HG02852 (cell line): Measurements from ENCODE around the gene DISP3.

Experiments used
- ATAC-seq: cut with Tn5 transposase; IDR thresholded peaks from one replicate; pipeline ENCODE4 v1.9.1; 2021; ENCODE audit warnings: mild to moderate bottlenecking, moderate library complexity; ENCODE audit not compliant: unreplicated experiment

The DISP3 gene

DNA sequence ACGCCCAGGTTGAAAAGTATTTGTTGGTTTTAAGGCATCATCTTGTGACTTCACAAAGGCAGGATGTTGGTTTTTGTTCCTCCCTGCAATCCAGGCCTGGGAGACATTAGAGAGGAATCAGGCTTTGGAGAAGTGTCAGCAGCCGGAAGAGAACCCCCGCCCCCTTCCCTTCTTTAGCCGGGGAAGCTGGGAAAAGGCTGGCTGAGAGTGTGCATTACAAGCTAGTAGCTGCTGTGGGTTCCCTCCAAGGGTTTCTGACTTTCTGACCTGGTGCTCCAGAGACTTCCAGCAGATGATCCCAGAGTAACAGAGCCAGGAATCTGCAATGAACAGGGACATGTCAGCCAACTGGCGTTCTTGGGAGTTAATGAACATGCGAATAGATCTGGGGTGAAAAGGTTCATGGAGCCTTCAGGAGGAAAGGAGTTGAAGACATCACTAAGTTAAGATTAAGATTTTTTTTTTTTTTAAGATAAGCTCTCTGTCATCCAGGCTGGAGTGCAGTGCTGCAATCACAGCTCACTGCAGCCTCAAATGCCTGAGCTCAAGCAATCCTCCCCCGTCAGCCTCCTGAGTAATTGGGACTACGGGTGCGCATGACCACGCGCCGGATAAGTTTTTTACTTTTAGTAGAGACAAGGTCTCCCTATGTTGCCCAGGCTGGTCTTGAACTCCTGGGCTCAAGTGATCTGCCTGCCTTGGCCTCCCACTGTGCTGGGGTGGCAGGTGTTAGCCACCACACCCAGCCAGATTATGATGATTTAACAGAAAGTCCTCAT lies 7.5 kb downstream of the DISP3 start:
- no peak for ATAC-seq

DNA sequence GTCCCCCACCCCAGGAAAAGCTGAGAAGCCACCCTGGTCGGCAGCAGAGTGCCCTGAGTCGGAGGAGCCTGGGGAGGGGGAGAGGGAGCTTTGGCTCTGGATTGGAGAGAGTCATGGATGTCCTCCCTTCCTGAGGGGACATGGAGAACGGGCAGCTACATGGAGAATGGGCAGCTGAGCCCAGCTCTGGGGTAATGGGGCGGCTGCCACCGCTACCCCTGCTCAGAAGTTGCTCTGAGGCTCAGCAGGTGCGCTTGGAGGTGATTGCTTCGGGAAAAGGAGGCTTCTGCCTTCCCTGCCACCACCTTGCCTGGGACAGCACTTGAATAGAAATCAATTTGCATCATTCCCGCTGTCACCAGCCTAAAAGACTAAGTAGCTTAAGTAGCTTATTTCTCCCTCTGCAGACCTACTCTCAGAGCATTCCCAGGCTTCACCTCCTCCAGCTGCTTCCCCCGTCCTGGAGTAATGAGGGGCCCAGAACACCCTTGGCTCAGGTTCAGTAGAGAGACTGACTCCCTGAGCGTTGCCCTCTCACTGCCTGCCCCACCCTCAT lies 8.3 kb downstream of the DISP3 start:
- ATAC-seq: no peak

DNA sequence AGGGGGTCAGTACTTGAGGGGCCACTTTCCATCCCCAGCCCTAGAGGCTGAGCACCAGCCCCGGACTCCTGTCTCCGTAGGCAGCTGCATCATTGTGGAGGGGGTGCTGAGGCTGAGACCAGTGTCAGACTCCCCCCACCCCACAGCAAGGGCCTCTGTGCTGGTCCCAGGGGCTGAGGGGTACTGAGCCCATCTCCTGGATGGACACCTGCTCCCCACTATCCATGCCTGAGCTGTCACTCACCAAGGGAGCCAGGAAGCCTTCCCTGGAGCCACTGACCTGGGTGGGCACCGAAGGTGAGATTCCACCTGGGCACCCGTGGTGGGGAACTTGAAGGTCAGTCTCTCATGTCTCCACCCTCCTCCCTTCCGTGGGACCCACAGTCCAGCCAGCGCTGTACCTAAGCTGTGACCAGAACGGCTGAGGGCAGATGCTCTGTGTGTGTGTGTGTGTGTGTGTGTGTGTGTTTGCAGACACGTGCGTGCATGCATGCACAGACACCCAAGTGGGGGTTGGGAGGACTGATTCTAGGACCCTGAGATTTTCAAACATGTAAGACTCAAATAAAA lies 9.3 kb downstream of the DISP3 start:
- ATAC-seq: no peak

DNA sequence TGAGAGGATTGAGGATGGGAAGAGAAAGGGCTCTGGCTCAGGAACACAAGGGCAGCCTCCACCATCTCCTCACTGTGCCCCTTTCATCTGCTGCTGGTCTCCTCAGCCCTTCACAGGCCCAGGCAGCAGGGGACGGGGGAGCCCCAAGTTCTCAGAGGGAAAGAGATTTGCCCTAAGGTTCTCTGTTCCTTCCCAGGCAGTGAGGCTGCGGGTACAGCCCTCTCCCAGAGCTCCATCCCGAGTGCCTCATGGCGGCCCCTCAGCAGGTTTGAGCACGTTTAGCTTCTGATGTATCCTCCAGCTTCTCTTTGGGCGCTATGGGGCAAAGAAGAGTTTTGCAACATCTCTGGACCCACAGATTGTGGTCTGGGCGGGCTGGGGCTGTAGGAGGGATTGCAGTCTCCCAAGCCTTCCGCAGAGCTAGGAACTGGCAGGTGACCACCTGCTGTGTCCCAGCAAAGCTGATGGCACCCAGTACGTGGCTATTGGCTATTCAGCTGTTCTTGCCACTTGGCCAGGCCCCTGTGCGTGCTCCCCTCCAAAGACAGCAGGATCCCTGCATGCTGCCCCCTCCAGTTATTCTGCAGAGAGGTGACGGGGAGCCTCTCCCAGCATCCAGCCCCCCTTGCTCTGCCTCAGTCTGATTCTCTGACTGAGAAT lies 10.1 kb downstream of the DISP3 start:
- ATAC-seq: no peak

DNA sequence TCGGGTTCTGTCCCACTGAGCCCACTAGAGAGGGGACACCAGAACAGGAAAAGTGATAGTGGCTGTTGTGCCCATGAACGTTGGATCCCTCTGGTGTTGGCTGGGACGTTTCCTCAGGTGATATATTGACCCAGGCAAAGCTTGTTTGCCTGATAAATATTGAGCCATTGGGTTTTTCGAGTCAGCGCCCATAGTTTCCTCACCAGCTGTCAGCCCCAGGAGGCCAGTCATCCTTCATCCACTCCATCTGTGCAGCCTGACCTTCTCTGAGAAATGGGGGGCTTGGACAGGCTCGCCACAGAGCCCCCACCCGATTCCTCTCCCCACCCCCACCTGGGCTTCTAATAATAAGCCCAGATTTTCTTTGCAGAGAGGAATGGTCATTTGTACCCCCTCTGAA lies 13.3 kb downstream of the DISP3 start:
- ATAC-seq: no peak

DNA sequence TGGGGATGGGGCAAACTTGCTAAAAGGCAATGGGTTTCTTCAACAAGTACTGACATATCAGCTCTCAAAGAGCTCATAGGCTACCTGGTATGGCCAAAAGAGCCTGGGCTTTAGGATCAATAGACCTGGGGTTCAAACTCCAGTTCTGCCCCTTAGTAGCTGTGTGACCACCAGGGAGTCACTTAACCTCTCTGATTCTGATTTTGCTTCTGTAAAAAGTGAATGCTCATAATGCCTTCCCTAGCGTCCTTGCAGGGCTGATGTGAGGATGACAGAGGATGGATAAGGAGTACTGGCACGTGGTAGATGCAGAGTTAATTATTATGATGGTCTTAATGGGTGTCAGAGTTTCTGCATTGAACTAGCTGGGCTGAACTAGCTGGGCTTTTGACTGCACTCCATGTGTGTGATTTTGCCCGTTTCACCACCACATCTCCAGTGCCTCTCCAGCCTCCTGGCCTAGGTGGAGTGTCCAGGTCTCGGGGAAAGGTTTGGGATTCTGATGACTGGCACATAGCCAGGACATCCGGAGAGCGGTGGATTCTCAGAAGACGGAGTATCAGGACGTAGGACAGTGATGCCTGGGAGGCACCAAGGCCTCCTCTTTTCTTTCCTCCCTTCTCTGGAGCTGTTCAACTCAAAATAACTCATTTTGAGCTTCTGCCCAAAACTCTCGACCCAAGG lies 15.2 kb downstream of the DISP3 start:
- ATAC-seq: no peak

DNA sequence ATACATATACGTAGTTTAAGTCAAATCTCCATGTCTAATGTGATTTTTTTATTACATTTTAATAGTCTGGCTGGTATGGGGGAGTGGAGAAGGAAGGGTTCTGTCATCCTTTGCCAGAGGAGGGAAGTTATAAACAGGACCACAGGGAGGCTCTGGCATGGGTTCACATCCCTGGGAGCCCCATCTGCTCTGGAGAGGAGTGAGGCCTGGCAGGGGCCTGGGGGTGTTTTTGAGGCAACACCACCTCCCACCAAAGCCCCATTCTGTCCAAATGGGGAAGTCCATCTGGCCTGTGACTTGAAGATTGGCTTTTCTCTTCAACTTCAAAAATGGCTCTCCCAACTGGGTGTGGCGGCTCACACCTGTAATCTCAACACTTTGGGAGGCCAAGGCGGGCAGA lies 15.8 kb downstream of the DISP3 start:
- no peak for ATAC-seq

DNA sequence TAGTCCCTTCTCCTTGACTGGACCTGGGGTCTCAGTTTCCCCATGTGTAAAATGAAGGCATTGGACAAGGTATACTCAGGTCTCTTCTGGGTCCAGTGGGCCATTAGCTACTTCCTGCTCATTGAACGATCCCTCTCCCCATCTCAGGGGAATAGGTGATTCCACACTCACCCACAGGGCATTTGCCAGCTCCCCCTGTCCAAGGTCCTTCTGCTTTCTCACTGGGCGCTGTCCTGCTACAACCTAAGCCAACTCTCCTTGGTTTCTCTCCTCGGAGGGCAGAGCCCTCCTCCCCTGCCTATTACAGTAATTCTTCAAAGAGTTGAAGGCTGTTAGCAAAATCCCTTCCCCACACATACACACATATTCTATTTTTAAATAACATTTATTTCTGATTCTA lies 16.6 kb downstream of the DISP3 start:
- ATAC-seq: no peak

DNA sequence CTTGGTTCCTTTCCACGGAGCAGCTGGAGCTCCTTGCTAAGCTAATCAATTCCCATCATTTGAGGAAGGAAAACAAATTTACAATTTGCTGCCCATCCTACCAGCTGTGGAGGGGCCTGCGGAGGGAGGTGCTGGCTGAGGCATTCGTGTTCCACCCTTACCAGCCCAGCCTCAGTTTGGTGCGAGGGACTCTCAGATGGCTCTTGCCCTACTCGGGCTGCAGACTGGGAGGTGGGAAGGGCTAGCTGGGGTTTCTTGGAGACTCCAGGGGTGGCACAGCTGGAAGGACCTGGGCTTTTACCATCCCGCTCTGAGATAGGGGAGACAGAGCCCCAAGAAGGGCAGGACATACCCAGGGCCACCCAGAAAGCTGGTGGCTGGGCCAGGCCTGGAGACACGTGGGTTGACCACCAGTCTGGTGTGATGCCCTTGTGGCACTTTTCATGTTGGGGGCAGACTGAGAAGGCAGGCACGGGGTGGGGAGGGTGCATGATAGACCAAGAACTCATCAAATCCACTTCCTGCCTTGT lies 17.7 kb downstream of the DISP3 start:
- no peak for ATAC-seq

DNA sequence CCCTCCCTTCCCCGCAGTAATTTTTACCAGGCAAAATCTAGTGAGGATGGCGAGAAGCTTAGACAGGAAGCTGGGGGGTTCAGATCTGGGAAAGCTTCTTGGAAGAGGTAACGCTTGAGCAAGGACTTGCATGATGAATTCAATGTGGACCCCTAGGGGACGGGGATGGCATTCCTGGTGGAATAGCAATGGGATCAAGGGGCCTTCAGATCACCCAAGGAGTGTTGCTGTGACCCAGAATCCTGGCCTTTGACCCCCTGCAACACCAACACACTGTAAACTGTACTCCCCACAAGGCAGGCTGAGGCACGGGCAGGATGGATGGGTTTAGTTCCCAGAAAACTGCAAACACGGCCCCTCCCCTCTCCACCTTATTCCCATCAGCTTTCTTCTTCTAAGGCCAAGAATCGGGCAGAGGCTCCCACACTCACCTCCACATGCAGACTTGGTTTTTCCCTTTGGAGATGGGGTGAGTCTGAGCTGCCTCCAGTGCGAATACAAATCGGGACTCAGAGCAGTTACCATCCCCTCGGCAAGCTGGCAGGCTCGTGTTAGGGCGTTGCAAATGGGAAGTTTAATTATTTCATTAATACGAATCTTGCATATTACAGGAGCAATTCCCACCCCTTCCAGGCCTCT lies 20.1 kb downstream of the DISP3 start:
- ATAC-seq: no peak

DNA sequence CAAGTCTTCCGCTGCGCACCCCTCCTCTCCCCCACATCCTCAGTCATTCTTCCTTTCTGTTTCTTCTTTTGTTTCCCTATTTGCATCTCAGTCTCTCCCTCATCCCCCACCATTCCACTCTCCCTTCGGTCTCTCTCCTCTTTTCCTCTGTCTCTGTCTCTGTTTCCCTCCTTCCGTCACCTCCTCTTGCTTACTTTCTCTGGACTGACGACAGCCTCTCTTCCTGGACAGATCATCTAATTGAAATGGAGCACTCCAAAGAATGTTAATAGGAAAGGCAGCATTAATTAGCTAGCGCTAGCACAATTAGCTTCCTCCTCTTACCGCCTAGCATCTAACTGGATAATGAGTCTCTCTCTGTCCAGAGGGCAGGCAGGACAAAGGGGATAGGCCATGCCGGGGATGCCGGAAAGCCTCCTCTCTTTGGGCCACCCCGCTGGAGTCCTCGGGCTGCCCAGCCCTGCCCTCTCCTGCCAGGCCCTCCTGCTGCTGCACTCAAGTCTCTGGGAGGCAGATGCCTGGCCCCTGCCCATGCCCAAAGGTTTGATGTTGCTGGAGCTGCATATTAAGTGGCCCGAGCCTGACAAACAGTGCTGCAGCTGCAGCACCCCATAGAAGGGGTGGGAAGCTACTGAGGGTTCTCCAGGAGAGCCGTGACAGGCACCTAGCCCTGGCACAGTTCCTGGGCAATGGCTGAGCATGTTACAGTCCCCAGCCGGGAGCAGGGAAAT lies 20.8 kb downstream of the DISP3 start:
- no peak for ATAC-seq

DNA sequence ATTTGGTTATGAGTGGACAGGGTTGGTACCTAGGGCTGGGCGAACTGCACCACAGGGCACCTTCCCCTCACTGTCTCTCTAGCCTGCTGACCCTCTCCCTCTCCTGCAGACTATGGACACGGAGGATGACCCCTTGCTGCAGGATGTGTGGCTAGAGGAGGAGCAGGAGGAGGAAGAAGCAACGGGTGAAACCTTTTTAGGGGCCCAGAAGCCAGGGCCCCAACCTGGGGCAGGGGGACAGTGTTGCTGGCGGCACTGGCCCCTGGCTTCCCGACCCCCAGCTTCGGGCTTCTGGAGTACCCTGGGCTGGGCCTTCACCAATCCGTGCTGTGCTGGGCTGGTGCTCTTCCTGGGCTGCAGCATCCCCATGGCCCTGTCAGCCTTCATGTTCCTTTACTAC lies 21.9 kb downstream of the DISP3 start:
- ATAC-seq: no peak

DNA sequence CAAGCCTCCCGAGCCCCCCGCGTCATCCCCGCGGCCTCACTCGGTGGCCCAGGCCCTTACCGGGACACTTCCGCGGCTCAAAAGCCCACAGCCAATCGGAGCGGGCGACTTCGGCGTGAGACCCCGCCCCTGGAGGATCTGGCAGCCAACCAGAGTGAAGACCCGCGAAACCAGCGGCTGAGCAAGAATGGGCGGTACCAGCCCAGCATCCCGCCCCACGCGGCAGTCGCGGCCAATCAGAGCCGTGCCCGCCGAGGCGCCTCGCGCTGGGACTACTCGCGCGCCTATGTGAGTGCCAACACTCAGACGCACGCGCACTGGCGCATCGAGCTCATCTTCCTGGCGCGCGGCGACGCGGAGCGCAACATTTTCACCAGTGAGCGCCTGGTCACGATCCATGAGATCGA lies 22.5 kb downstream of the DISP3 start:
- no peak for ATAC-seq

DNA sequence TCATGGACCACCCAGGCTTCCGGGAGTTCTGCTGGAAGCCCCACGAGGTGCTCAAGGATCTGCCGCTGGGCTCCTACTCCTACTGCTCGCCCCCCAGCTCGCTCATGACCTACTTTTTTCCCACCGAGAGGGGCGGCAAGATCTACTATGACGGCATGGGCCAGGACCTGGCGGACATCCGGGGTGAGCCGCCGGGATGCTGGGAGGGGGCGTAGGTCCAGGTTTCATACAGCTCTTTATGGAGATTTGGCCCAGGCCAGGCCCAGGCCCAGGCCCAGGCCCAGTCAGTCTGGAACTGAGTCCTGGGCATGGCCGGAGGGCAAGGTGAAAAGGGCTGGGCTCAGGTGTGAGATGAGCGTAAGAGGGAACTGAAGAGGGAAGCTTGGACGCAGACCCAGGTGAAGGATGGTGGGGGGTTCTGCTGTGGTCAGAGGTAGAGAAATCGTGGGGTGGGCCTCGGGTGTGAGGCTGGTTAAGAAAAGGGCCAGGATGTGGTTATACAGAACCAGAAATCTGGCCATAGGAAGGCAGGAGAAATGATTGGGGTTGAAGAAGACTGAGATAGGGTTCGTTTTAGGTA lies 23.0 kb downstream of the DISP3 start:
- no peak for ATAC-seq

DNA sequence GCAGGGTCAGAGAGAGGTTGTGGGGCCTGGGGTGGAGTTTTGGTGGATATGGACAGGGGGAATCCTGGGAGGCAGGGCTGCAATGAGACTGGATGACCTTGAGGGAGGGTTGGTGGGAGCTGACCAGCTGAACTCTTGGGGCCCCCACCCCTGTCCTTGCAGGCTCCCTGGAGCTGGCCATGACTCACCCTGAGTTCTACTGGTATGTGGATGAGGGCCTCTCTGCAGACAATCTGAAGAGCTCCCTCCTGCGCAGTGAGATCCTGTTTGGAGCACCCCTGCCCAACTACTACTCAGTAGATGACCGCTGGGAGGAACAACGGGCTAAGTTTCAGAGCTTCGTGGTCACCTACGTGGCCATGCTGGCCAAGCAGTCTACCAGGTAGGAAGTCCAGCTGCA lies 23.6 kb downstream of the DISP3 start:
- no peak for ATAC-seq

DNA sequence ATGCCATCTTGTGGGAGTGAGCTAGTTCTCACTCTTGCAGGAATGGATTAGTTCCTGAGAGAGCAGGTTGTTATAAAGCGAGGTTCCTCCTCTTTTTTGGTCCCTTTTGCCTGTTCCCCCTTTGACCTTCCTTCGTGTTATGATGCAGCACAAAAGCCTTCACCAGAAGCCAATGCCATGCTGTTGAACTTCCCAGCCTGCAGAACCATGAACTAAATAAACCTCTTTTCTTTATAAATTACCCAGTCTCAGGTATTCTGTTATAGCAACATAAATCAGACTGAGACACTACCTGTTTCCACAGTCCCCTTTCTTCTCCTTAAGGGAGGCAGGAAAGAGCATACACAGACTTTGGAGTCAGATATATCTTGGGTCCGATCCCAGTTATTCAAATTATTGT lies 25.6 kb downstream of the DISP3 start:
- no peak for ATAC-seq

DNA sequence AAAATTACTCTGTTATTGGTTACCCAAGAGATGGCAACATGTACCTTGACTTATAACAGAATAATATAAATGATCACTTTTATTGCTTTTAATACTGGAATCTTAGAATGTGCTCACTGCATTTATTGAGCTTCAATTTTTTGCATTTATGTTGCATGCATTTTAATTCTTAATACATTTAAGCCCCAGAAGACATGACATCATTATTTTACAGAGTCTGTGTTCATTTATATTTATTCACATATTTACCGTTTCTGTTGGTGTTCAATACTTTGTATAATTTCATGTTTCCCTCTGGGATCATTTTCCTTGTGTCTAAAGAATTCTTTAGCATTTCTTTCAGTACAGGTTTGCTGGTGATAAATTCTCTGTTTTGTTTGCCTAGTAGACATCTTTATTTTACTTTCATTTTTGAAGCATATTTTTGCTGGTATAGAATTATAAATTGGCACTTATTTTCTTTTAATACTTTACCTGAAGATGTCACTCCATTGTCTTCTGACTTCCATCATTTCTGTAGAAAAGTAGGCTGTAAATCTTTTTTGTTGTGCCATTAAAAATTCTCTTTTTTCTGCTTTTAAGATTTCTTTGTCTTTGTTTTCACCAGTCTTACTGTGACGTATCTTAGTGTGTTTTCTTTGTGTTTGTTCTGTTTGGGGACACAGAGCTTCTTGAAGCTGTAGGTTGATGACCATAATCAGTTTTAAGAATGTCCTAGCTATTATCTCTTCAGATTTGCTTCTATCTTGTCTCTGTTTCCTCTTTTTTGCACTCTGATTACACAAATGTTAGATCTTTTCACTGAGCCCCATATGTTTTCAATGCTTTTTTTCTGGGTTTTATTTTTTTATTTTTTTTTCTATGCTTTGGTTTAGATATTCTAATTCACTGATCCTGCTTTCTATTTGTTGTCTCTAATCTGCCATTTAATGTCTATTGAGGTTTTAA lies 26.9 kb downstream of the DISP3 start:
- no peak for ATAC-seq

DNA sequence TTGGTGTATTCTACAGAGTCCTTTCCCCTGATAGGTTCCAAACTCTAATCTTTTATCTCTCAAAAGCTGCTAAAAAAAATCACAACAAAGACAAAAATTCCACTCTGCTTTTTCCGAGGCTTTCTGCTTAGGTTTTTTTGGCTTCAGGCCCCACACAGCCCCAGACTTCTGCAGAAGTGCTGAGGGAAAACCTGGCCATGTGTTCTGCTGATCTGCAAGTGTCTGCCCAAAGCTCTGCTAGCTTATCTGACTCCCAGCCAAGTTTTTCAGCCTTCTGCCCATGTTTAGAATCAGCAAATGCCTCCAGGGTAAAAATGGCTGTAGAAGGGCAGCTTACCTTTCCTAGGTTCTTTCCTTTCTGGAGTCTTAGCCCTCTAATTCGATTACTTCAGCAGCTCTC lies 28.4 kb downstream of the DISP3 start:
- no peak for ATAC-seq

DNA sequence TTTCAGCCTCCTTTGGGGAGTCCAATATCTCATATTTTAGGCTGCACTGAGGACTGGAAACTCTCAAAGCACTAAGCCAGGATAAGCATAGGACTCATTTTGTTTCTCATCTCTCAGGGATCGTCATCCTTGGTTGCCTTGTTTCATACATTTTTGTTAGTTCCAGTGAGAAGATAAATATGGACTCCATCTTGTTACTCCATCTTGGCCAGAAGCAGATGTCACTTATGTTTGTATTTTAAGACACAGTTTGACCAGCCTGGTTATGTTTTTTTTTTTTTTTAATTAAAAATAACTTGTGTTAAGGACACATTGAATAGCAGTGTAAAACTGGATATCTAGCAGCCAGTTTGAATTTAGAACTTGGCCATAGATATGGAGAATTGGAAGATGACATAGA lies 34.7 kb downstream of the DISP3 start:
- no peak for ATAC-seq
